LNCAP (cell line): Measurements from ENCODE around the gene DOCK11.

Source experiments
- CTCF ChIP-seq: fragments of 450-650 bp; IDR thresholded peaks from 2 replicates; pipeline ENCODE4 v1.5.1; 2017; ENCODE audit warnings: mild to moderate bottlenecking

Gene DOCK11

GRCh38 chrX:118520216-118521206, 24.9 kb downstream of the DOCK11 start:
- no peak for TF ChIP-seq CTCF

GRCh38 chrX:118521435-118521834, 25.8 kb downstream of the DOCK11 start:
- TF ChIP-seq CTCF: no peak

- TF ChIP-seq CTCF: no peak
Observed at GRCh38 chrX:118522230-118522926, 26.8 kb downstream of the DOCK11 start.

GRCh38 chrX:118523920-118524319, 28.3 kb downstream of the DOCK11 start:
- TF ChIP-seq CTCF: no peak

- TF ChIP-seq CTCF: no peak
Observed at GRCh38 chrX:118524344-118524743, 28.7 kb downstream of the DOCK11 start.

- TF ChIP-seq CTCF: no peak
Observed at GRCh38 chrX:118525174-118525730, 29.6 kb downstream of the DOCK11 start.

- no peak for TF ChIP-seq CTCF
Observed at GRCh38 chrX:118526149-118526548, 30.5 kb downstream of the DOCK11 start.
